Stimulated activated naive B cell treated with anti-CD40 and anti-IgM and Interleukin-4, amounts not matched to agents 10 μg/mL and 1 μg/mL and 100 μg/mL, for 72 hours (primary cell): ENCODE results near the gene KCNK4.

Experiments
- ATAC-seq, 2 donors: fragments of 150-1000 bp; cut with Tn5 transposase; replicated peaks; 2 replicates each; pipeline ENCODE4 v1.10.0; 2021; ENCODE audit warnings: moderate library complexity in 1 of 2
- DNase-seq: peaks from one replicate; pipeline ENCODE4 v3.0.0; 2021
- H3K27ac Mint-ChIP-seq: one replicate; pipeline ENCODE4 v1.8.0; 2022; ENCODE audit warnings: mild to moderate bottlenecking, mixed read lengths
- H3K27me3 Mint-ChIP-seq, 2 donors: one replicate each; pipeline ENCODE4 v1.8.0; 2022; ENCODE audit warnings: mixed read lengths in 2 of 2
- H3K36me3 Mint-ChIP-seq, 2 donors: one replicate each; pipeline ENCODE4 v1.8.0; 2022; ENCODE audit warnings: mixed read lengths in 2 of 2, mild to moderate bottlenecking in 1 of 2
- H3K4me1 Mint-ChIP-seq, 2 donors: one replicate each; pipeline ENCODE4 v1.8.0; 2022; ENCODE audit warnings: mixed read lengths in 2 of 2, mild to moderate bottlenecking in 1 of 2
- H3K4me3 Mint-ChIP-seq, 2 donors: one replicate each; pipeline ENCODE4 v1.8.0; 2022; ENCODE audit warnings: mild to moderate bottlenecking in 2 of 2, mixed read lengths in 2 of 2, moderate library complexity in 1 of 2
- H3K9me3 Mint-ChIP-seq, 2 donors: one replicate each; pipeline ENCODE4 v1.8.0; 2022; ENCODE audit warnings: mixed read lengths in 2 of 2, mild to moderate bottlenecking in 1 of 2

Gene KCNK4

GRCh38 chr11:64259533-64260067 lies 31.5 kb upstream of the KCNK4 start:
- Mint-ChIP-seq H3K27ac (peak overlapping the region; percentile 31), H3K4me1 (peaks cover 12 to 15% of the 10 kb centered on the region in 2 donors), H3K4me3 (peak overlapping the region; percentile 22 to 40), H3K27me3 (no peaks in the 10 kb centered on the region), H3K9me3 (no peaks in the 10 kb centered on the region), H3K36me3 (peaks cover 37 to 63% of the 10 kb centered on the region in 2 donors)
- no peak for DNase-seq
- ATAC-seq = peak; percentile 69 to 76

- peaks cover 38 to 63% of the 10 kb centered on the region in 2 donors for H3K36me3 Mint-ChIP-seq
- no peaks in the 10 kb centered on the region for H3K27me3 Mint-ChIP-seq
- H3K27ac Mint-ChIP-seq = peak overlapping the region; percentile 31
- H3K9me3 Mint-ChIP-seq = no peaks in the 10 kb centered on the region
- H3K4me3 Mint-ChIP-seq = peak overlapping the region in 1 of 2 donors; percentile 22
- ATAC-seq = peak; percentile 68 to 74
- DNase-seq = no peak
- H3K4me1 Mint-ChIP-seq = peaks cover 12 to 16% of the 10 kb centered on the region in 2 donors
Observed at GRCh38 chr11:64260147-64260708, 30.9 kb upstream of the KCNK4 start.

- DNase-seq (no peak), ATAC-seq (no peak)
- no peak overlapping the region for H3K4me3 Mint-ChIP-seq
- peak overlapping the region; percentile 54 for H3K27ac Mint-ChIP-seq
- peaks cover 14 to 20% of the 10 kb centered on the region in 2 donors for H3K4me1 Mint-ChIP-seq
- H3K27me3 Mint-ChIP-seq = no peaks in the 10 kb centered on the region
- H3K9me3 Mint-ChIP-seq = no peaks in the 10 kb centered on the region
- H3K36me3 Mint-ChIP-seq = peaks cover 43 to 68% of the 10 kb centered on the region in 2 donors
Observed at GRCh38 chr11:64261556-64262080, 29.5 kb upstream of the KCNK4 start.

- Mint-ChIP-seq H3K4me1 (peaks cover 14 to 20% of the 10 kb centered on the region in 2 donors), H3K4me3 (no peak overlapping the region), H3K27me3 (no peaks in the 10 kb centered on the region), H3K27ac (no peak overlapping the region), H3K9me3 (no peaks in the 10 kb centered on the region), H3K36me3 (peaks cover 46 to 69% of the 10 kb centered on the region in 2 donors)
- no peak for ATAC-seq
- no peak for DNase-seq
Observed at GRCh38 chr11:64262271-64263002, 28.7 kb upstream of the KCNK4 start.

- Mint-ChIP-seq H3K4me3 (no peak overlapping the region), H3K27ac (no peak overlapping the region), H3K9me3 (no peaks in the 10 kb centered on the region), H3K27me3 (no peaks in the 10 kb centered on the region), H3K4me1 (peaks cover 18 to 27% of the 10 kb centered on the region in 2 donors), H3K36me3 (peaks cover 41 to 69% of the 10 kb centered on the region in 2 donors)
- ATAC-seq (no peak), DNase-seq (no peak)
Observed at GRCh38 chr11:64263021-64263946, 27.8 kb upstream of the KCNK4 start.

GRCh38 chr11:64263947-64264317 lies 27.2 kb upstream of the KCNK4 start:
- Mint-ChIP-seq H3K9me3 (no peaks in the 10 kb centered on the region), H3K4me3 (no peak overlapping the region), H3K36me3 (peaks cover 38 to 68% of the 10 kb centered on the region in 2 donors), H3K27me3 (no peaks in the 10 kb centered on the region), H3K27ac (no peak overlapping the region), H3K4me1 (peaks cover 25 to 34% of the 10 kb centered on the region in 2 donors)
- no peak for DNase-seq
- ATAC-seq = no peak

- DNase-seq (no peak), ATAC-seq (no peak)
- H3K4me3 Mint-ChIP-seq = no peak overlapping the region
- H3K36me3 Mint-ChIP-seq = peaks cover 37 to 67% of the 10 kb centered on the region in 2 donors
- no peaks in the 10 kb centered on the region for H3K9me3 Mint-ChIP-seq
- no peaks in the 10 kb centered on the region for H3K27me3 Mint-ChIP-seq
- no peak overlapping the region for H3K27ac Mint-ChIP-seq
- H3K4me1 Mint-ChIP-seq = peaks cover 24 to 34% of the 10 kb centered on the region in 2 donors
Observed at GRCh38 chr11:64264371-64264852, 26.7 kb upstream of the KCNK4 start.

- H3K9me3 Mint-ChIP-seq = no peaks in the 10 kb centered on the region
- no peaks in the 10 kb centered on the region for H3K27me3 Mint-ChIP-seq
- no peak for DNase-seq
- no peak overlapping the region for H3K4me3 Mint-ChIP-seq
- ATAC-seq = no peak
- peaks cover 33 to 61% of the 10 kb centered on the region in 2 donors for H3K36me3 Mint-ChIP-seq
- H3K4me1 Mint-ChIP-seq = peaks cover 18 to 28% of the 10 kb centered on the region in 2 donors
- H3K27ac Mint-ChIP-seq = no peak overlapping the region
Observed at GRCh38 chr11:64265176-64266160, 25.6 kb upstream of the KCNK4 start.

GRCh38 chr11:64266339-64266738 lies 24.8 kb upstream of the KCNK4 start:
- H3K4me3 Mint-ChIP-seq = no peak overlapping the region
- peaks cover 18 to 29% of the 10 kb centered on the region in 2 donors for H3K4me1 Mint-ChIP-seq
- no peaks in the 10 kb centered on the region for H3K9me3 Mint-ChIP-seq
- H3K27me3 Mint-ChIP-seq = no peaks in the 10 kb centered on the region
- ATAC-seq (no peak), DNase-seq (no peak)
- no peak overlapping the region for H3K27ac Mint-ChIP-seq
- peaks cover 33 to 57% of the 10 kb centered on the region in 2 donors for H3K36me3 Mint-ChIP-seq

GRCh38 chr11:64267207-64267945 lies 23.7 kb upstream of the KCNK4 start:
- Mint-ChIP-seq H3K4me3 (peak overlapping the region; percentile 95 to 99), H3K27me3 (no peaks in the 10 kb centered on the region), H3K4me1 (peaks cover 24 to 39% of the 10 kb centered on the region in 2 donors), H3K36me3 (peaks cover 30 to 48% of the 10 kb centered on the region in 2 donors), H3K27ac (peak overlapping the region; percentile 20), H3K9me3 (no peaks in the 10 kb centered on the region)
- ATAC-seq (no peak), DNase-seq (no peak)

- DNase-seq (no peak), ATAC-seq (no peak)
- no peaks in the 10 kb centered on the region for H3K27me3 Mint-ChIP-seq
Observed at GRCh38 chr11:64268025-64268892, 22.8 kb upstream of the KCNK4 start.

More at GRCh38 chr11:64268025-64268892, 22.8 kb upstream of the KCNK4 start:
- Mint-ChIP-seq H3K36me3 (peaks cover 29 to 40% of the 10 kb centered on the region in 2 donors), H3K27ac (peak overlapping the region; percentile 98), H3K4me3 (peak overlapping the region; percentile 95 to 99), H3K4me1 (peaks cover 25 to 40% of the 10 kb centered on the region in 2 donors), H3K9me3 (no peaks in the 10 kb centered on the region)
